ENCODE data around the gene STX1B.
A peak's percentile ranks its signal among the peaks of the same experiment; 100 is the strongest.
"Not testable (repeated sequence)": the region's sequence is repeated elsewhere in the genome, so short reads cannot be mapped to it uniquely, and the experiment has no call there.

Gene STX1B

GRCh38 chr16:31010585-31011325, at the start of gene STX1B:
TSS of gene STX1B (minus strand) at chr16:31010638. CDS start at chr16:31010396, 242 bp downstream.
- DNase-seq, result peak in 1 of 2 donors; percentile 30

- DNase-seq, result no peak
Measured at GRCh38 chr16:31055613-31056012, 45.2 kb upstream of the STX1B start.

DNA sequence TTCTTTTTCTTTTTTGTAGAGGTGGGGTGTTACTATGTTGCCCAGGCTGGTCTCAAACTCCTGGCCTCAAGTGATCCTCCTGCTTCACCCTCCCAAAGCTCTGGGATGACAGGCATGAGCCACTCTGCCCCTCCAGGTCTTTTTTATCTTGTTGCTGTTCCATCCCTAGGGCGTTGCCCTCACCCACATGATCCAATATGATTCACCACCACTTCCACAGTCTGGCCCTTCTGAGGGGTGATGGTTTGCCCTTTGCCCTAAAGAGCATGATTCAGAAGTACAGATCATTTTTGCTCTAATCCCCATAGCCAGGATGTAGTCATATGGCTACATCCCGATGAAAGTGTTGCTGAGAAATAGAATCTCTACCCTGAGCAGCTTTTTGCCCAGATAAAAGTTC, 41.7 kb upstream of the STX1B start:
- no peak for DNase-seq

DNA sequence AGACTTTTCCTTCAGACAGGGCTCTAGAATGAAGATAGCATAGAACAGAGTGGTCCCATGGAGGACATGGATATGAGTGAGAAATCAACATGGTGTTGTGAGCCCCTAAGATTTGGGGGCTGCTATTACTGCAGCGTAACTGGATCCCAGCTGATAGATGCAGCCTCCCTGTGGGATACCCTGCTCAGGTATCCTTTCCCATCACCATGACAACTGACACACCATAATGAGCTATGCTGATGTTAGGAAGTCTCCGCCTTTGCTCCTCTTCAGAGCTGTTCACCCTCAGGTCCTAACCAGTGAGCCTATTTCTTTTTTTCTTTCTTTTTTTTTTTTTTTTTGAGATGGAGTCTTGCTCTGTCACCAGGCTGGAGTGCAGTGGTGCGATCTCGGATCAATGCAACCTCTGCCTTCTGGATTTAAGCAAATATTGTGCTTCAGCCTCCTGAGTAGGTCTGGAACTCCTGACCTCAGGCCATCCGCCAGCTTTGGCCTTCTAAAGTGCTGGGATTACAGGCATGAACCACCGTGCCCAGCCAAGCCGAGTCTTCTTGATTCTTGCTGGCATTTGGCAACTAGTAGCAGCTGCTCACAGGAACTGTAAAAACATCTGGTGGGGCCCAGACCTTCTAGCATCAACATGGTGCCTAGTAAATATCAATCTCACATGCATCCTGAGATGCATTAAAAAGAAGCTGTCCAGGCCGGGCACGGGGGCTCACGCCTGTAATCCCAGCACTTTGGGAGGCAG, 40.0 kb upstream of the STX1B start:
- DNase-seq, result no peak

DNA sequence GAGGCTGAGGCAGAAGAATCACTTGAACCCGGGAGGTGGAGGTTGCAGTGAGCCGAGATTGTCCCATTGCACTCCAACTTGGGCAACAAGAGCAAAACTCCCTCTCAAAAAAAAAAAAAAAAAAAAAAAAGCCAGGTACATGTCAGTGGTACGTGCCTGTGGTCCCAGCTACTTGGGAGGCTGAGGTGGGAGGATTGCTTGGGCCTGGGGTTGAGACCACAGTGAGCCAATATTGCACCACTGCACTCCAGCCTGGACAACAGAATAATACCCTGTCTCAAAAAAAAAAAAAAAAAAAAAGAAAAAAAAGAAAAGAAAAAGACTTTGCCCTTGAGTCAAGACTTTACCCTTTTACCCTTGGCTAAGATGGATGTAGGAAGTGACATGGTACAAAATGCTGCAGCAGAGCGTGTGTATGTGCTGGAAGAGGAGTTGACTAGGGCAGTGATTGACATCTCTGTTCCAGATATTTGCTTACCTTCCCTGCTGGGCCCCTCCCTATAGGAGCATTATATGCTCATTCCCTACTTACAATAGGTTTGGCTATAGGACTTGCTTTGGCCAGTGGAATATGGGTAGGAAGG, 33.6 kb upstream of the STX1B start:
- DNase-seq, result no peak

DNA sequence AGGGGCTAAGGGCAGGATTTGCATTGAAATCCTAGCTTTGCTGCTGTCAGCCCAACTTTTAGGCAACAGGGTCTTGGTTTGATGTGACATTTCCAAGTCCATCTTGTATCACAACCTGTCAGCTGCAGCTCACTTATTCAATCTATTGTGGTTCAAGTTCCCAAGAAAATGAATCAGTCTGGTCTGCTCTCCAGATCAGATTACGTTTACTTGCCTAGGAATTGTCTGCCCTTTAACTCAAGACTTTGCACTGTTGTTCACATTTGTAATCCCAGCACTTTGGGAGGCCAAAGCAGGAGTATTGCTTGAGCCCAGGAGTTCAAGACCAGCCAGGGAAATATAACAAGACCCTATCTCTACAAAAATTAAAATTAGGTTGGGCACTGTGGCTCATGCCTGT, 32.9 kb upstream of the STX1B start:
- DNase-seq, result no peak

DNA sequence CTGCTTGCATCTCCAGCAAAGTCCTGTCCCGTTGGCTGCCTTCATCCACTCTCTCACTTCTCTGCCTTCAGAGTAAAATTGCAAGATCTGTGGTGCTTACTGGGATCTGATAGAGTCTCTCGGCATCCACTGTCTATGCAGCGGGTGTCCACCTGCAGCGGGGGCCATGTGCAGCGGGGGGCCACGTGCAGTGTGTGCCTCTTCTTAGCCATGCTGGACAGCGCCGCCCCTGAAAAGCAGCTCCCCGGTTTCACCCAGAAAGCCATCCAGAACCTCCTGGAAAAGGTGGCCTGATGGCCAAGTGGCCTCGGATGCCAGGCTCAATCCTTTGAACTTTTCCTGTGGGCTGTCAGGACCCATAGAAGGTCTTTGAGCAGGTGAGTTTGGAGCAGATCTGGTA, 32.4 kb upstream of the STX1B start:
- DNase-seq, result no peak

- no peak for DNase-seq
Measured at GRCh38 chr16:31038993-31039392, 28.6 kb upstream of the STX1B start.

DNA sequence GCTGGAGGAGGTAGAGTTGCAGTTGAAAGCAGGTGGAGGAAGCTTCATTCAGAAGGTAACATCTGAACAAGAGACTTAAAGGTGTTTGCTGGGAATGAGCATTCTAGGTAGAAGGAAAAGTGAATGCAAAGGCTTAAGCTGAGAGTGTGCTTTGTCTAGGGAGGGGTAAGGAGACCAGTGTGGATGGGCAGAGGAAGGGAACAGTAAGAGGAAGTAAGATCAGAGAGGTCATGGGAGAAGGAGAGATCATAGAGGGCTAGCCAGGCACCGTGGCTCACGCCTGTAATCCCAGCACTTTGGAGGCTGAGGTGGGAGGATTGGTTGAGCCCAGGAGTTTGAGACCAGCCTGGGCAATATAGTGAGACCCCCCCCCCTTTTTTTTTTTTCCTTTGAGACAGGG, 26.3 kb upstream of the STX1B start:
- DNase-seq, result no peak

DNA sequence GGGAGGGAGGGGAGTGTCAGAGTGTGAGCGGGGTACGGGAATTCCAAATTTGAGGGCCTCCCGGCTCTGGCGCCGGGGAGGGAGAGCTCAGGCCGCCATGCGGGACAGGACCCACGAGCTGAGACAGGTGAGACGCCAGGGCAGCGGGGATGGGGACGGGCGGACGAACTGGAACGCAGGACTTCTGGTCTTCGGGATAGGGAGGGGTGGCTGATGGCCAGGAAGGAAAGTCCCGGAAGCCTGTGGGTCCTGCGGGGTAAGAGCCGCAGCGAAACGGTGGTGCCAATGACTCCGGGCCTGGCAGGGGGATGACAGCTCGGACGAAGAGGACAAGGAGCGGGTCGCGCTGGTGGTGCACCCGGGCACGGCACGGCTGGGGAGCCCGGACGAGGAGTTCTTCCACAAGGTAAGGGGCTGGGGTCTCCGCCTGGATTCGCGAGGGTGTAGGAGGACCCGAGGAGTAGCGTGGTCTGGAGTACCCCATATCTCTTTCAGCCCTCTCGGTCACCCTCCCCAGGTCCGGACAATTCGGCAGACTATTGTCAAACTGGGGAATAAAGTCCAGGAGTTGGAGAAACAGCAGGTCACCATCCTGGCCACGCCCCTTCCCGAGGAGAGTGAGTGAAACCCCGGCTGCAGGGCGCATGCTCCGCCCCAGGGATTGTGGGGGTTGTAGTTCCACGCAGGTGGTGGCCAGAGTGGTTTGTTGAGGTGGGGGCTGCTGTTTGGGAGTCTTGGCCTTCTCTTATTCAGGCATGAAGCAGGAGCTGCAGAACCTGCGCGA, 23.5 kb upstream of the STX1B start:
- DNase-seq, result peak; percentile 70 to 82

DNA sequence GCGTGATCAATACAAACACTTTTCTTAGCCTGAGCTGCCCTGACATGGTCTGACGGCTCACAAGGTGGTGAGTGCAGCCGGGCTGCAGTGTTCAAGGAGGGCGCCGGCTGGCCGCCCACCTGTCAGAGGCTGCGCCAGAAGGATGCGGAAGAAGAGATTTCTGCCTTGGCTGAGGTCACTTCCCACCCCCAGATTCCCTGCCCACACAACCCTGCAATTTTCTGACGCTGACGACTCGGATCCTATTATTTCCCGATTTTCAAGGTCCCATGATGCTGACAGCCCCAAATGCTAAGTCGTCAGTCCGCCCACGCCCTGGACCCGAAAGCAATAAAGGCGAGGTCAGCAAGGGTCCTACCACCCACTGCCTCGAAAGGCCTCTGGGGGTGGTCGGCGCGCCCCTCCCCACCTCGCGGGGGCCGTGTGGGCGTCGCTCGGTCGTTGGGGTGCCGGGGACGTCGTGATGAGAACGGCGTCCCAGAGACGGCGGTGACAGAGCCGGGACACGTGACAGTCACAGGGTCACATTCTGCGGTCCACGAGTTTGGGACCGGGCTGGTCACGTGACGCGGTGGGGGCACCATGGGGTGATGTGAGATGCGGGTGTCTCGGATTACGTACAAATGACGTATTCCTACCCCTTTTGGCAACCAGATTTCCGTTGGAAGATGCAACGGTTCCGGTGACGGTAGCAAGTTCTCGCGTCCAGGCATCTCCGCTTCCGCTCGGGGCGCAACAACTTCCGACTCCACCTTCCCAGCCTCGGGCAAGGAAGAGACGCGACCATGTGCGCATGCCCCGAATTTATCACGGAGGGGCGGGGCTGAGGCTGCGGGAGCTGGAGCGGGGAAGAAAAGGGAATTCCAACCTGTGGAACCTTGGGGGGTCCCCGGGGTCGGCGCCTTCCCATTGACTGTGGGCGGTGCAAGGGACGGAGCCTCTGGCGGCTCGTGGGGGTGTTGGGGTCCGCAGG, 22.6 kb upstream of the STX1B start, which contains the start of gene STX4:
Gene STX4, plus strand, starts transcription at position 823 of the 973 bp plus-strand sequence. CDS start 248 bp downstream, outside the sequence.
- peak; percentile 96 to 97 for DNase-seq

DNA sequence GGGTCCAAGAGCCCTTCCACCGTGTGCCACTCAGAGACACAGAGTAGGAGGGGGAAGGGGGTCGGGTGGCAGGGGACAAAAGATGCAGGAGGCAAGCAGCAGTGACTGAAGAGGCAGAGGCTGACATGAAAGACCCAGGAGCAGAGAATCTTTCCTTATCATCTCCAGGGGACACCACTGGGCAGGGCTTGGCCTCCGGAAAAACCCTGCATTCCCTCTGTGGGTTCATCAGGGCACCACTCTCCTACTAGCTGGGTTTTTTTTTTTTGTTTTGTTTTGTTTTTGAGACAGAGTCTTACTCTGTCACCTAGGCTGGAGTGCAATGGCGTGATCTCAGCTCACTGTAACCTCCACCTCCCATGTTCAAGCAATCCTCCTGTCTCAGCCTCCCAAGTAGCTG, 20.8 kb upstream of the STX1B start:
- no peak for DNase-seq

DNA sequence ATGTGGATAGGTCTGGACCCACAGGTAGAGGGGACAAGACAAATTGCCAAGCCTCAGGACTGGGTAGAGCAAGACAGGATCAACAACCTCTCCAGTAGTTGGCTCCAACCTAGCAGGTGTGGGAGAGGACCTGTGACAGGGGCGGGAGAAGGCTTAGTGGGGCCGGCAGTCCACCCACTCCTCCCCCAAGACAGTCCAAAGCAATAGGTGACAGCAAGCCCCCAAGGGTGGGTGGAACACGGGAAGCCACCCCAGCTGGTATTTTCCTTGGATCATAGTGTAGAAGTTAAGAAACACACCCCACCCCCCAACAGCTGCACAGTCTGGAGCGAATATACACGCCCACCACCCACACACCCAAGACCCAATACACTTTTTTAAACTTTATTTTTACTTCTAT, 18.8 kb upstream of the STX1B start:
- no peak for DNase-seq

DNA sequence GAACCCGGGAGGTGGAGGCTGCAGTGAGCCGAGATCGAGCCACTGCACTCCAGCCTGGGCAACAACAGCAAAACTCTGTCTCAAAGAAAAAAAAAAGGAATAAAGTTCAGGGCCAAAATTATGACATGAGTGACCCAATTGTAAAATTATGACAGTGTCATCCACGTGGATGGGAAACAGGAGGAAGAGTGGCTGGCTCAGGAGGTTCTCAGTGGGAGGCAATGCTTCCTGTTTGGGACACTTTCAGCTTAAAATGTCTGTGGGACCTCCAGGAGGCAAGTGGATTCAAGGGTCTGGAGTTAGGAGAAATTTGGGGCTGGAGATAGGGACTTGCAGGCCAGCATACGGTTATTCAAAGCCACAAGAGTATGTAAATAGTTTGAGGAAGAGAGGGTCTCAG, 14.9 kb upstream of the STX1B start:
- DNase-seq, result no peak

GRCh38 chr16:31023627-31024226, 13.3 kb upstream of the STX1B start:
- no peak for DNase-seq

DNA sequence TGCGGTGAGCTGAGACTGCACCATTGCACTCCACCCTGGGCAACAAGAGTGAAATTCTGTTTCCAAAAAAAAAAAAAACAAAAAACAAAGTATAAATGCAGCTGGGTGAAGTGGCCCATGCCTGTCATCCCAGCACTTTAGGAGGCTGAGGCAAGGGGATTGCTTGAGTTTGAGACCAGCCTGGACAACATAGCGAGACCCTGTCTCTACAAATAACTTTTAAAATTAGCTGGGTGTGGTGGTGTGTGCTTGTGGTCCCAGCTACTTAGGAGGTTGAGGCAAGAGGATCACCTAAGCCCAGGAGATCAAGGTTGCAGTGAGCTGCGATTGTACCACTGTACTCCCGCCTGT, 12.8 kb upstream of the STX1B start:
- DNase-seq, result no peak

- no peak for DNase-seq
Measured at GRCh38 chr16:31022544-31023251, 12.3 kb upstream of the STX1B start.

DNA sequence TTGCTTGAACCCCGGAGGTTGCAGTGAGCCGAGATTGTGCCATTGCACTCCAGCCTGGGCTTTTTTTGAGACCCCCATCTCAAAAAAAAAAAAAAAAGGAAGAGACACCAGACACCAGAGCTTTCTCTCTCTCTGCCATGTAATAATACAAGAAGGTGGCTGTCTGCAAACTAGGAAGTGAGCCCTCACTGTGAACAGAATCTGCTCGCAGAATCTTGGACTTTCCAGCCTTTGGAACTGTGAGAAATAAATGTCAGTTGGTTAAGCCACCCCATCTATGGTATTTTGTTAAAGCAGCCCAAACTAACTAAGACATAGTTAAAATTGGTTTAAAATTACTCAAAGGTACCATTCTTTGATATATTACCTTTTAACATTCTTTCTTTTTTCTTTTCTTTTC, 10.1 kb upstream of the STX1B start:
- DNase-seq, result no peak

- DNase-seq, result not testable (repeated sequence)
Measured at GRCh38 chr16:31017756-31018155, 7.3 kb upstream of the STX1B start.

DNA sequence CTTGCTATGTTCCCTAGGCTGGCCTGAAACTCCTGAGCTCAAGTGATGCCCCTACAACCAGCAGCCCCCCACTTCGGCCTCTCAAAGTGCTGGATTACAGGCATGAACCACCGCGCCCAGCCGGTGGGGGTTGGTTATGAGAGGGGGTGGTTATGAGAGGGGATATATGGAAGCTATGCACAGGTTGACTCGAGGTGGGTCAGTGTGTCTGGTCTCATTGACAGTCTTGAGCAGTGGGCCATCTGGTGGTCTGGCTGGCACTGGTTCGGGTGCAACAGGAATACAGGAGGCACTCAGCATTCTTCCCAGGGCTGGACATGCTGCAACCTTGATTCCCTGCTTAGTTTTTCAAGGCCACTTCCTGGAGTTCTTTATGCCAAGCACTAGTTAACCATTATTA, 5.6 kb upstream of the STX1B start:
- DNase-seq, result no peak

DNA sequence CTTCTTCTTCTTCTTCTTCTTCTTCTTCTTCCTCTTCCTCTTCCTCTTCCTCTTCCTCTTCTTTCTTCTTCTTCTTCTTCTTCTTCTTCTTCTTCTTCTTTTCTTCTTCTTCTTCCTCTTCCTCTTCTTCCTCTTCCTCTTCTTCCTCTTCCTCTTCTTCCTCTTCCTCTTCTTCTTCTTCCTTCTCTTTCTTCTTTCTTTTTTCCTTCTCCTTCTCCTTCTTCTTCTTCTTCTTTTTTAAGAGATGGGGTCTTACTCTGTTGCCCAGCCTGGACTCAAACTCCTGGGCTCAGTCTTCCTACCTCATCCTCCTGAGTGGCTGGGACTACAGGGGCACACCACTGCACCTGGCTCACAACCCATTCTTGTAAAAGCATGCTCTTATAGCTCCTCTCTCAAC, 2.9 kb upstream of the STX1B start:
- not testable (repeated sequence) for DNase-seq

Data from hippocampal formation (tissue), 2 donors.